GM21526 (cell line): Measurements from ENCODE around the gene PLEKHG1.

ENCODE experiments used
- ATAC-seq: cut with Tn5 transposase; IDR thresholded peaks from one replicate; pipeline ENCODE4 v1.9.1; 2021; ENCODE audit warnings: moderate library complexity; ENCODE audit not compliant: unreplicated experiment, low FRiP score

Gene PLEKHG1

DNA sequence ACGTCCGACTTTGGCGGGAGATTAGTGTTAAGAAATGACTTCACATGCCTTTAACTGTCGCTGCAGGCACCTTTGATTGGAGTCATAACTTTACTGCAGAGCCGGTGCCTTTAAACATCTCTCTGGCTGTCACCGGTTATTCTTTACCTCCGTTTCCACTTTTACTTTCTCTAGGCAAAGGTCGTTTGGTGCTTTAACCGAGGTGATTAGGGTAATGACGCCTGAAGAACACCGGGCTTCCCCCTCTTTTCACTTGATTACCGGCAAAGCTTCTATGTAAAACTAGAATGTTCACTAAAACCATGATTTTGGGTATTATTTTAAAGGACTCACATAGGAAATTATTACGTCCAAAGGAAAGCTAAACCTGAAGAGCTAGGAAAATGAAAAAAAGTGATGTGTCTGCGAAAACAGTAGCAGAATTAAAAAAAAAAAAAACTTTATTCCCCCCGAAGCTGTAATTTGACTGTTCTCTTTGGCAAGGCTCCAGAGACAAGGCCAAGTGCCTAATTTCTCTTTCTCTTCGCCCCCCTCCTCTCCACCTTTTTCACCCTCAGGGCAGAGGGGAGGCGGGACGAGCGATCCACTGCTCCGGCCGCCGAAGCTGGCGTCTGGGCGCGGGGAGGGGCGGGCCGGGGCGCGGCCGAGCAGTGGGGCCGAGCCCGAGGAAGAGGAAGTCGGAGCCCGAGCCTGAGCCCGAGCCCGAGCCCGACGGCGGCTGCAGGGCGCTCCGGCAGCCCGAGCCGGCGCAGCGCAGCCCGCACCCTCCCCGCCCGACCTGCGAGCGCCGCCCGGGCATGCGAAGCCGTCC lies at the start of gene PLEKHG1:
Gene PLEKHG1, plus strand, starts transcription at position 687 of the 811 bp plus-strand sequence. CDS start 133,797 bp downstream, outside the sequence.
- ATAC-seq = peak; percentile 83

DNA sequence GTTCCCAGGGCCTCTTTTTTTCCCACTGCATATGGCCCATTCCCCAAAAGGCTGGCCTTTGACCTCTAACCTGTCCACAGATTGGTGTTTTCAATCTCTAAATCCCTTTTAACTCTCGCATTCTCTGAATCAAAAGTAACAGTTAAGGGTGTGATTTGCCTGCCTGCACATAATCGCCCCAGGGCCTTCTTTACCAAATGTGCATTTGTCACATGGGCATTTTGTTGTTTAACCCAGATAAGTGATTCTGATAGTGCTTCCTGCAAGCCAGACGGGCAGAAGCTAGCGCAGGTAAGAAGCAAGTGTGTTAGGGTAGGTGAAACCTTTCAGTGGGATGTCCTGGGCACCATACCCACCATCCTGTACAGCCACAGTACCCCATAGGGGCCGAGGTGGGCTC lies 49.4 kb upstream of the PLEKHG1 start:
- ATAC-seq = no peak

DNA sequence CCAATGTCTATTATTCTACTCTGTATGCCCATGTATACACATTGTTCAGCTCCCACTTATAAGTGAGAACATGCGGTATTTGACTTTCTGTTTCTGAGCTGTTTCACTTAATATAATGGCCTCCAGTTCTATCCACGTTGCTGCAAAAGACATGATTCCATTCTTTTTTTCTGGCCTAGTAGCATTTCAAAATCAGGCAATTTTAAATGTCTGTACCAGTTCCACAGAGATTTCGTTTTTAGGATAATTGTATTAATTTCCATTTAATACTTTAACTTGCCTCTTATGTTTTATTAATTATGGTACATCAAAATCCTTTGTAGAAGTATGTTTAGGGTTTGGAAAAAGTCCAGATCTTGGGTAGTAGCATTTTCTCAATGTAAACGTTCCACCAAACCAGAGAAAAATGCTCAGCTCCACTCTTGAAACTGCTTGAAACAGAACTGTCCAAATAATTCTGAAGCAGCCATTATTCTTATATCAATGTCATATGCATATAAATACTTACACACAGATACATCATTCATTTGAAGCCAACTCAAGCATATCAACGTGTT lies 42.6 kb upstream of the PLEKHG1 start:
- no peak for ATAC-seq

DNA sequence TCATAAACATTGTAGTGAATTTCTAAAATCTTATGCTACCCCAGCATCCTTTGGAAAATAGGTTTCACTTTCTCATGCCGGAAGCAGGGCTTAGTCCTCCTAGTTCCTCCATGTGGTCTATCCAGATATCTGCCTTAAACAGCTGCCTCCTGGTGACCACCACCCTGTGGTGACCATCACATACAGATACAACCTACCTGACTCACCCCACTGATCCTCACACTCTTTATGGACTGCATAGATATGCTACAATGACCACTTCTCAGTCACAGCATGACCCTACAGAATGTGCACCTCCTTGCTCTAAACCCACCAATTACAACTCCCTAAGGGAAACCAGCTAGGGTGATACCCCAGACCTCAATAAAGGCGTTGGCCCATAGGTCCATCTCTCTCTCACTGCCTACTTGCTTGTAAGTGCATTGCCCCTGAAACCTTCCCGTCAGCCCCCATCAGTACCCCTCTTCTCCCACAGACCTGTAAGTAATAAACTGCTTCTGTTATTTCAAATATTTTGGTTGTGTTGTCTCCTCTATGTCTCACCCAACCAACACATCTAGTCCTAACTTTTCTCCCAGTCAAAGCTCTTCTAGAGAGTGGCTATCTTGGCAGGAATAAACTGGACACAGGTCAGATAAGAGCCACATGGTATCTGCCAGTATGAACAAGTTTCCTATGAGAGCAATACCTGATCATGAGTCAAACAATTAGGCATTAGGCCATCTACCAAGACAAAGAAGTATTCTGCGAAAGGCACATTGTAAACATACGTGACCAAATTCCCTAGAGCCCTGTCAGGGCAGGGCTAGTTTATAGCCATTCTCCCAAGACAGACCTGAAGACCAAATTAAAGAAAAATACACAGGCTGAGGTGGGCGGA lies 39.4 kb upstream of the PLEKHG1 start:
- ATAC-seq = no peak

DNA sequence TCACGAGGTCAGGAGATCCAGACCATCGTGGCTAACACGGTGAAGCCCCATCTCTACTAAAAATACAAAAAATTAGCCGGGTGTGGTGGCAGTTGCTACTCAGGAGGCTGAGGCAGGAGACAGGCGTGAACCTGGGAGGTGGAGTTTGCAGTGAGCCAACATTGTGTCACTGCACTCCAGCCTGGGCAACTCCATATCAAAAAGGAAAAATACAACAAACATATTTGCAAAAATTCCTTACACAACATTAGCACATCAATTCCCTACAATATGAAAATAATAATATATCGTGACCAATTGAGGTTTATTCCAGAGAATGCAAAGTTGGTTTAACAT lies 38.8 kb upstream of the PLEKHG1 start:
- ATAC-seq = no peak

DNA sequence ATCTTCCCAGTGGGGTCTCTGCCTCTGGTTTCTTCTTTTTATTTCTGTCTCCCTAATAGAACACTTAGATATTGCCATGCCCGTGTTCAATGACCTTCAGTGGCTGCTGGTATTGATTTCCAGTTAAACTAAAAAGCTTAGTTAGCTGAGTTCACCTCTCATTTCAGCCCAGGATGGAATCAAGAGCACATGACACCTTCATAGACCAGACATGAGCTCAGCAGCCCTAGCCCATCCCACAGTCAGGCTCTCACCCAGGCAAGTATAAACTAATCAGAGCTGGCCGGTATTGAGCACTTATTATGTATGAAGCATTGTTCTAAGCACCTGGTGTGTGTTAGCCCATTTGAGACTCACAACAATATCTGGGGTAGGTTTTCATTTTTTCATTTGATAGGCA lies 33.7 kb upstream of the PLEKHG1 start:
- no peak for ATAC-seq

DNA sequence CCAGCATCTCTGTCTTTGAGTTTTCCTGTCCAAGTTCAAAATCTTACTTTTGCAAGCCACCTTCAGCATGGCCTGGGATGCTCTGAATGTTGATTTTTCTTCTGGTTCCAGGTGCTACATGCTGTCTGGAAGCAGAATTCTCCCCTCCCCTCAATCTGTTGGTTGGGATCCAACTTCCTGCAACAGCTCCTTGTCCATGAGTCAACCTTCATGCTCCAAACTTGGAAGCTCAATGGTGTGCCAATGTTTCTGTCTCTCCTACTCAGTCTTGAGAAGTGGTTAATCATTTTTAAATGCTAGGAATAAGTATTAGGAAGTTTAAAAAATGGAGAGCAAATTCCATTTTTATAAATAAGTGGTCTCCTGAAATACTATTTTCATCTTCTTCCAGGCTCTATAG lies 33.2 kb upstream of the PLEKHG1 start:
- ATAC-seq = no peak

DNA sequence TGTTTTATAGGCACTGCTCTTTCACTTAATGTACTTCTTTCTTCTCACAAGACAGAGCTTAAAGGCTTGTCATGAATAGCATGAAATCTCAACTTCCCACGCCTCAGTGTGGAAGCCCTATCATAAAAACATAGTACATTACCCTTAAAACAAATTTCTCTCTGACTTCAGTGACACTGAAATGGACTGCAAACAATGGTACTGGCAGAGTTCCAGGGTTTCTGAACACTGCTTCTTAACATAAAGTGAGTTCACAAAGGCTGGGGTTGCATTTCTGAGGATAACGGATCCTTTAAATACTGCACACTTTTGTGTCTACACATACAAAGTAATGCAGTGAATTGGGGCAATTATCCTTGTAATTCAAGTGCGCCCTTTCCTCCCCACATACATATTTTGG lies 32.3 kb upstream of the PLEKHG1 start:
- no peak for ATAC-seq

DNA sequence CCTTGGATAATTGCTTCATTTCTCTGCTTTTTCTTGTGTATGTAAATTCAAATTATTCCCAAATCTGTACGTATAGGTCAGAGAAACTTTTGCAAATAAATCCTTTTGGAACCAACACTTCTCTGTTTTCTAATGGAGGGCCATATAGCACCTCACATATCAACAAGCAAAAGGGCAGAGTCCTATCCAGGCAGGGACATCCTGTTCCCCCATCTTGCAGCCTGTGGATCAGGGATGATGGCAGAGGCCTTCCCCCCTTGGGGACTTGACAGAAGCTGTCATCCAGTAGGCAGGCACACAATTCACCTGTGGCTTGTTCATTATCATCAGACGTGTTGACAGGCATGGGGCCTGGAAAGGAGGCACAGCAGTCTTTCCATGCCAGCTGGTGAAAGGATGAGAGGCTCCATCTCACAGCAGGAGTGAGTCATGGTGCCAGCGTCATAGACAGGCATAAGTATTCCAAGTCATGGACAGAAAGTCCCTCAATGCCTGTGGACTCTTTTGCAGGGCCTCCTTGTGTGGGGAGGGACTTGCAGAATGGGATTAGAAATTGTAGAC lies 31.8 kb upstream of the PLEKHG1 start:
- ATAC-seq = no peak

DNA sequence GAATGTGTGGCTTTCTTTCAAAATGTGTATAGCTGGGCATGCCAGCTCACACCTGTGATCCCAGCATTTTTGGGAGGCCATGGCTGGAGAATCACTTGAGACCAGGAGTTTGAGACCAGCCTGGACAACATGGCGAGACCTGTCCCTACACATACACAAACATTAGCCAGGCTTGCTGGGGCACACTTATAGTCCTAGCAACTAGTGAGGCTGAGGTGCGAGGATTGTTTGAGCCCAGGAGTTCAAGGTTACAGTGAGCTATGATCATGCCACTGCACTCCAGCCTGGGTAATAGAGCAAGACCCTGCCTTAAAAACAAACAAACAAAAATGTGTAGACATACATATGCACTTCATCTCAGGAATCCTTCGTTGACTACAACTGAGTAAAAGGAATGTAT lies 31.1 kb upstream of the PLEKHG1 start:
- no peak for ATAC-seq

DNA sequence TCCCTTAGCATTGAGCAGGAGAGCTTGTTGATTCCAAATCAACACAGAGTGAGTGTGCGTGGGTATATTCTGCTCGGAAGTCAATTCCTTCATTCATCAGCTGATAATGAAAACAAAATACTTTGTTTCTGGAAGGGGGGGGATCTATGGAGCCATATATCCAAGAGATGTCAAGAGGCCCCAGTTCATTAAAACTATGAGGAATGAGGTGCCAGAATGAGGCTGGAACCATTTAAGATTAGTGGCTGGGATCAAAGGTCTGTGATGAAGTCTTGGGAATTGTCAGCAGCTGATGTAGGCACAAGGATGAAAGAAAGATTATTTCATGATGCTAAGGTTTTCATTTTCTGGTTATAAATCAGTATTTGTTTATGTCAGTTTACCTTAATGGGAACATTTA lies 30.5 kb upstream of the PLEKHG1 start:
- ATAC-seq = no peak

DNA sequence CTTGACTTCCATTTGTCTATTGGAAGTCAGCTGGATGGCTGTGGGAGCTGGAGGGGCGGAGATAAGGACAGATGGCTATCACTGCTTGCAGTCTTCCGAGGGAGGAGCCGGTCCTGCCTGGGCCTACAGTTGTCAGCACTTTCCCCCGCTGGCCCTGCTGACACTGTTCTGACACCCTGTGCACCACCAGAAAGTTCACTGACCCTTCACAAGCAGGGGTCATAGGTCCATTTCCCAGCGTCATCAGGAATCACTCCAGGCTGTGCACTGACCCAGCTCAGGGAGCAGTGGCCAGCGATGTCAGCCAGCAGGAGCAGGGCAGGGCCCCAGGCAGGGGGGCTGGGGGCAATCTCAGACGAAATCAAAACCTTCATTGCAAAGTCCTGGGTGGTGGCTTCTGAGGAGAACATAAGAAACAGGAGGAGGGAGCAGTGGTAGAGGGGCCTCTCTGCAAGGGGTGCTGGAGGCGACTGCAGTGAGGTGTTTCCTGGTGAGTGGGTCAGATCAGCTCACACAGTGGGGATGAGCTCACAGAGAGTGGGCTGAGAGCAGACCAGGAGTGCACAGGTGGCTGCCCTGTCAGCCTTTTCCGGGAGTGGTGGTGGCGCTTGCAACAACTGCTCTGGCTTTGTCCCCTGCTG lies 26.5 kb upstream of the PLEKHG1 start:
- no peak for ATAC-seq

DNA sequence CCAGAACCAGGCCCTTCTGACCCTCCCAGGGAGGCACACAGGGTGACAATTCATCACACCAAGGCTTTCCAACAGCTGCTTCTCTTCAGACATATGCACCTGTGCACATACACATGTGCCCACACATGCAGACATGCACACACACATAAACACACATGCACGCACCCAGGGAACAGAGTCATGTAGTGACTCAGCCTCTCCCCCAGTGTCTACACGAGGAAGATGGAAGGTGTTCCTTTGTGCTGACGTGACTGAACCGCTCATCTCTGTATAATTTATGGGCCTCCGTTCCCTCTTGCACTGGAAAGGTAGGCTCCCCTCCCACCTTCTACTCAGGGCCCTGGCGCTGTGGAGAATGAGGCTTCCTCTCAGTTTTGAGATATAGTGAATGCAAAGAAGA lies 23.8 kb upstream of the PLEKHG1 start:
- no peak for ATAC-seq

DNA sequence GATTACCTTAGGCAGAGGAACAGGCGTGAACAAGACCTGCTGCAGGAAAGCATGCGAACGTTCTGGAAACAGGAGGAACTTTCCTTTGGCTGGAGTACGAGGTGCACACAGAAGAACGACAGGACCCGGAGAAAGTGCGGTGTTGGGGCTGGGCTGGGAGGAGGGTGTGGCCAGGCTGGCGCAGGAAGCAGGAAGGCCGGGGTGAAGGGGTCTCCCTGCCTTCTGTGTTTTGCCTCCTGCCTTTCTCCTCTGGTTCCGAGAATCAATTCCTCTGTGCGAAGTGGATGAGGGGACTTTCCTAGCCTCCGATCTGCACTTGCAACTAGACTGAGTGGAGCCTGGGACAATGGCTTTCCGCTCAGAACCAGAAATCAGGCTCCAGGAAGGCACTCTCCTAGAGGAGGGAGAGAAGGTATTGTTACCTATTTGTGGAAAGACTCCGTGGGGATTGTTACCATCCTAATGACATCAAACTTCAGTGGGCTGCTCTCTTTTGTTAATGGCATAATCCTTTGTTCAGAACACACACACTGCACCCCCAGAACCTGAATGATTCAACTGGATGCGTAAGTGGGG lies 22.9 kb upstream of the PLEKHG1 start:
- no peak for ATAC-seq

DNA sequence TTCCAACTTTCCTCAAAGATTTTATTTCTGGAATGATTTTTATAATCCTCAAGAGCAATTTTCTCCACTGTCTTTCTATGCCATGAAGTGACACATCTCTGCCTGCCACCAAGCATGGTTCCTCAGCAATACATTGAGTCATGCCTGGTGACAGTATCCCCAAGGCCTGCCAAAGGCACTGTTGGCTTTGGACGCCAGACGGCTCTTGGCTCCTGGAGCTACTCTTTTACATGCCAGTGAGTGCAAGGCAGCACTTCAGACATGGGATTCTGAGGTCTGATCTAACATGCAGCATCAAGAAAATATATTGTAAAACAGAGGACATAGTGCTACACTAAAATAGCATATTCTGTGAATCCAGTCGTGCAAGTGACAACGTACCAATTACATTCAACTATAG lies 20.1 kb upstream of the PLEKHG1 start:
- no peak for ATAC-seq

DNA sequence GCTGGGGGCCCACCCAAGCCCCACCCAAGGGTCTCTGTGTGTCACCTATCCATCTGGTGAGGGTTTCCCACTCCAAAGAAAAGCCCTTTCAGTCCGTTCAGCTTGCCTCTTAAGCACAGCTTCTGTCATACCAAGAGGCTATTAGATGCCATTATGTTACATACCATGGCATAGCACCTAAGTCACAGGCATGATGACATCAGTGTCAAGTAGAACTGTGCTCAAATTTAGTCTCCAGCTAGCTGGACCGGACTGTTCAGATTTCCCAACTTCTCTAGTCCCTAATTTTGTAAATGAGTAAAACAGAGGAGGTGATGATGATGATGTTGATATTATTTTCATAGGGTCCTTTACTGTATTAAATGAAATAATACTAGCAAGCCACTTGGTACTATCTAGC lies 19.2 kb upstream of the PLEKHG1 start:
- no peak for ATAC-seq

DNA sequence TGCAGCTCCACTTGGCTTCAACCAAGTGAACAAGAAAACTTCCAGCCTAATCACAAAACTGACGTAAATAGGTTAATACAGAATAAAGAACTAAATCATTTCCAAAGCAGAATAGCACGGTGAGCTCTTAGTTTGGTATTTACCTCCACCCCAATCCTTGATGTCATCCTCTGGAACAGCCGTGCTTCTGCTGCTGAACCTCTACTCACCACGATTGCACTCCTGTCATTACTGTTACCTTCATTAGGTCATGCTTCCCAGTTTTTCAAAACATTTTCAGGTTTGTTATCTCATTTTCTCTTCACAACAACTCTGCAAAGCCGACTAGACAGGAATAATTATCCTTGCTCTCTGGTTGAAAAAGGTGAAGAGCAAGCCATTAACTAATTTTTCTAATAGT lies 15.6 kb upstream of the PLEKHG1 start:
- no peak for ATAC-seq

DNA sequence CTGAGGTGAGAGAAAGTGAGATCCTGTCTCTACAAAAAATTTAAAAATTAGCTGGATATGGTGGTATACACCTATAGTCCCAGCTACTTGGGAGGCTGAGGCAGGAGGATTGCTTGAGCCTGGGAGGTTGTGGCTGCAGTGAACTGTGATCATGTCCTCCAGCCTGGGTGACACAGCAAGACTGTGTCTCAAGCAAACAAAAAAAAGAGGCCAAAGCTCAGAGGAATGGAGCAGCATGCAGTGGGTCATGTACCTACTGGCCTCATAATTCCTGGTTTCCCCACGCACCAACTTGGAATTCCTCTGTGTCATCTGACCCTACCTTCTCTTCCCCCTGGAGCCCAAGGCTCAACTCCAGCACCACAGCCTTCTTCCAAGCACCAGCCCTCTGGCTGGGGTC lies 15.1 kb upstream of the PLEKHG1 start:
- ATAC-seq = no peak

DNA sequence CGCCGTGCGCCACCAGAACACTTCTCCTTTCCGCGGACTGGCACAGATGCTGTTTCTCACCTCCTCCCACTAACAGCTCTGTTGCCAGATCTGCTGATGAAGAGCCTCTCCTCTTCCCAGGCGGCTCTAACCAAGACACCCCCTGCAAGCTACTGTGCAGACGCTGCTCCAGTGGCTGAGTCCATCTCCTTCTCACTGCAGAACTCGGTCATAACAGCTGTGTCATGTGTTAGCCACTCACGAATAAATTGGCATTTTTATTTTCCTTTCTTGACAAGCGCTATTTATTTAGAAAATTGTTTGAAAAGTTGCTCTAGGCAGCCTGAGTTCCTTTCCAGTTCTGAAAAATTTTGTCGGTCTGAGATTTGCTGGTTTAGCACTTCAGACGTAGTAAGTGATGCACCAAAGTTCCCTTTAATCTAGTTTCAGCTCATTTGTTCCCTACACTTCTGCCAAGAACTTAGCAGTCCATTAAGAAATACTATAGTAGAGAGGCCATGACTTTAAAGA lies 12.8 kb upstream of the PLEKHG1 start:
- no peak for ATAC-seq

DNA sequence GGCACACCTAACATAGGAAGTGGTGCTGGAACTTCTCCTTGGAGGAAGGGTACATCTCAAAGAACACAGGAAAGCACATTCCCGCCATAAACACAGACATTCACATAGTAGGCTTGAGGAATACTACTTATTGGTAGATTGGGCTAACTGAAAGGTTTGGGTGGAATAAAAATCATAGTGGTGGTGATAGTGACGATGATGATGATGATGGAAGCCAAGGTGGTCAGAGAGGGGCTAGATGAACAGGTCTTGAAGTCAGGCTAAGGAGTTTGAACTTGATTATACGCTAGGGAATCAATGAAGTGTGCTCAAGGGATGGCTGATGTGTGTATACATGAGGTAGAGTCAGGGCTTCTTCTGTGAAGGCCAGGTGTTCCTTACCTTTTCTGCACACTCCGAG lies 12.0 kb upstream of the PLEKHG1 start:
- no peak for ATAC-seq
